Adrenal gland (tissue), 5 donors: ENCODE measurements around the gene SLC14A1.

Experiments
- POLR2A ChIP-seq, 2 donors: fragments of 450-650 bp; IDR thresholded peaks; one replicate each; pipeline ENCODE4 v1.6.1; 2017; ENCODE audit warnings: antibody characterized with exemption in 2 of 2, mild to moderate bottlenecking in 2 of 2, moderate library complexity in 1 of 2
- TF ChIP-seq, protein P1 (sequence below), 6 experiments: fragments of 450-650 bp in 4 of 6; fragments of 200-600 bp in 2 of 6; sonication (generic) in 1 of 6; IDR thresholded peaks; 1 replicate in 5 of 6; 2 replicates in 1 of 6; pipeline versions ENCODE4 v1.5.1 to v1.8.0; 2016 to 2021; ENCODE audit warnings: antibody characterized with exemption in 6 of 6, mild to moderate bottlenecking in 2 of 6, moderate library complexity in 1 of 6
- donor health status: DM: no; HTN: no; CAD: no.

DNA sequence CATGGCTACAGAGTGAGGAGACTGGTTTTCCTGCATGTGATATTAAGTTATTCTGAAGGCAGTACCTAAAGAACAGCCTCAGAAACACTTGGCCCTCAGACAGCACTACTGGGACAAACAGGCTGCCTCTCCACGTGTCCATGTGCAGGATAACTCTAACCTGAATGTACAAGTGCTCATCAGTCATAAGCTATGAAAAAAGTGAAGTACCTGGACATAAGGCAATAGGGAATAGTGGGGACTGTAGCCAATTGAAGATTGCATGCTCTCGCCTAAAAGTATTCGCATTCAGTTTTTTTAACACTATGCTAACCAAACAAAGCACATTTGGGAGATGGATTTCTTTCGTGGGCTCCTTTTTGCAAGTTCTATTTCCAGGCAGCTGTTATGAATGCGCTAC lies 33.0 kb downstream of the SLC14A1 start:
- no peak for TF ChIP-seq POLR2A (IDR thresholded peaks at IDR 0.05)
- TF ChIP-seq, protein P1, sequence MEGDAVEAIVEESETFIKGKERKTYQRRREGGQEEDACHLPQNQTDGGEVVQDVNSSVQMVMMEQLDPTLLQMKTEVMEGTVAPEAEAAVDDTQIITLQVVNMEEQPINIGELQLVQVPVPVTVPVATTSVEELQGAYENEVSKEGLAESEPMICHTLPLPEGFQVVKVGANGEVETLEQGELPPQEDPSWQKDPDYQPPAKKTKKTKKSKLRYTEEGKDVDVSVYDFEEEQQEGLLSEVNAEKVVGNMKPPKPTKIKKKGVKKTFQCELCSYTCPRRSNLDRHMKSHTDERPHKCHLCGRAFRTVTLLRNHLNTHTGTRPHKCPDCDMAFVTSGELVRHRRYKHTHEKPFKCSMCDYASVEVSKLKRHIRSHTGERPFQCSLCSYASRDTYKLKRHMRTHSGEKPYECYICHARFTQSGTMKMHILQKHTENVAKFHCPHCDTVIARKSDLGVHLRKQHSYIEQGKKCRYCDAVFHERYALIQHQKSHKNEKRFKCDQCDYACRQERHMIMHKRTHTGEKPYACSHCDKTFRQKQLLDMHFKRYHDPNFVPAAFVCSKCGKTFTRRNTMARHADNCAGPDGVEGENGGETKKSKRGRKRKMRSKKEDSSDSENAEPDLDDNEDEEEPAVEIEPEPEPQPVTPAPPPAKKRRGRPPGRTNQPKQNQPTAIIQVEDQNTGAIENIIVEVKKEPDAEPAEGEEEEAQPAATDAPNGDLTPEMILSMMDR (IDR thresholded peaks at IDR 0.05) = no peak
